ENCODE results near the gene CCR7.

GRCh38 chr17:40612599-40613244 lies 47.5 kb upstream of the CCR7 start:
- TF ChIP-seq POLR2AphosphoS5 (IDR thresholded peaks at IDR 0.05) (no peak), CTCF (IDR thresholded peaks at IDR 0.05) (no peak), POLR2A (IDR thresholded peaks at IDR 0.05) (no peak), EP300 (IDR thresholded peaks at IDR 0.05) (no peak)

All from suprapubic skin (tissue), 4 donors.